Stimulated activated CD4-positive, alpha-beta T cell treated with anti-CD3 and anti-CD28 coated beads, Interleukin-1b, Interleukin-23, amount 100 ng/mL, for 4 hours (primary cell): ENCODE measurements around the gene CDC5L.

Experiments used
- DNase-seq, 2 donors: peaks; one replicate each; pipeline ENCODE4 v3.0.0-alpha.2; 2020; ENCODE audit warnings: low read depth in 2 of 2

CDC5L gene

DNA sequence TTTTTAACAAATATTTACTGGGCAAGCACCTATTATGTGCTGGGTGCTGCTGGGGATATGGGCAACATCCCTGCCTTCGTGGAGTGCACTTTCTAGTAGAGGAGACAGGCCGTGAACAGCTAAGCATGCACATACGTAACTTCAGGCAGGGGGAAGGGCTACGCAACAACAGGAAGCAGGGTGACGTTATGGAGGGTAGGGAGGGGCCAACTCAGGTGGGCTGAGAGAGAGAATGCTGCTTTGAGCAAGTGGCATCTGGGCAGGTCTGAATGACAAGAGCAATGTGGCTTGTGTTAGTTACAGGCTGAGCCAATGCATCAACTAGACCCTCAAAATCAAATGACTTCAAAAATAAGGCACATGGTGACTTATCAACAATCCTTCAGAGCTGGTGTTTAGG lies 112.1 kb downstream of the CDC5L start:
- no peak for DNase-seq
